ENCODE measurements around the gene KLHL10.
"Not testable (repeated sequence)": the region's sequence is repeated elsewhere in the genome, so short reads cannot be mapped to it uniquely, and the experiment has no call there.

The KLHL10 gene

GRCh38 chr17:41860254-41860931, 22.8 kb downstream of the KLHL10 start:
- no peak for DNase-seq

GRCh38 chr17:41863074-41863848, 25.6 kb downstream of the KLHL10 start:
- no peak for DNase-seq

GRCh38 chr17:41864498-41864835, 26.8 kb downstream of the KLHL10 start:
- DNase-seq = no peak

GRCh38 chr17:41864836-41865595, 27.4 kb downstream of the KLHL10 start, which contains the start of gene KLHL11:
Gene KLHL11, minus strand, starts transcription at chr17:41865423. Its CDS starts 53 bp downstream, at chr17:41865370.
- peak; percentile 81 for DNase-seq

GRCh38 chr17:41865596-41865893, 27.9 kb downstream of the KLHL10 start:
- no peak for DNase-seq

GRCh38 chr17:41868568-41868967, 30.9 kb downstream of the KLHL10 start:
- no peak for DNase-seq

GRCh38 chr17:41869426-41869825, 31.8 kb downstream of the KLHL10 start:
- DNase-seq = no peak

- DNase-seq = no peak
Observed at GRCh38 chr17:41870097-41870496, 32.5 kb downstream of the KLHL10 start.

GRCh38 chr17:41870627-41871026, 33.0 kb downstream of the KLHL10 start:
- no peak for DNase-seq

GRCh38 chr17:41871789-41872188, 34.2 kb downstream of the KLHL10 start:
- DNase-seq = no peak

GRCh38 chr17:41873559-41874292, 36.1 kb downstream of the KLHL10 start:
- no peak for DNase-seq

GRCh38 chr17:41874293-41874670, 36.7 kb downstream of the KLHL10 start:
- DNase-seq = not testable (repeated sequence)

GRCh38 chr17:41880130-41880529, 42.5 kb downstream of the KLHL10 start:
- DNase-seq = no peak

- no peak for DNase-seq
Observed at GRCh38 chr17:41882756-41883155, 45.1 kb downstream of the KLHL10 start.

GRCh38 chr17:41885733-41886132, 48.1 kb downstream of the KLHL10 start:
- DNase-seq = no peak

GRCh38 chr17:41888332-41888965, 50.8 kb downstream of the KLHL10 start:
- no peak for DNase-seq

- no peak for DNase-seq
Observed at GRCh38 chr17:41891135-41892020, 53.8 kb downstream of the KLHL10 start.

GRCh38 chr17:41892021-41892376, 54.4 kb downstream of the KLHL10 start:
- no peak for DNase-seq

- DNase-seq = no peak
Observed at GRCh38 chr17:41893384-41893783, 55.8 kb downstream of the KLHL10 start.

- no peak for DNase-seq
Observed at GRCh38 chr17:41894791-41895331, 57.2 kb downstream of the KLHL10 start.

GRCh38 chr17:41895617-41896016, 58.0 kb downstream of the KLHL10 start:
- no peak for DNase-seq

- DNase-seq = no peak
Observed at GRCh38 chr17:41896726-41897125, 59.1 kb downstream of the KLHL10 start.

Data from NCI-H1694 treated with DMSO at 0.1 percent for 48 hours (cell line).